HepG2 (cell line): ENCODE results near the gene SKIC2. TPM values are rescaled to one million over a fixed set of nuclear protein-coding genes. Genes with fewer than 3 reads are reported as not detected.

Source experiments
- GATA4 ChIP-seq: sonication (generic); IDR thresholded peaks from 2 replicates; pipeline ENCODE4 v1.6.1; 2016; ENCODE audit warnings: antibody characterized with exemption, low read depth, borderline replicate concordance
- HOXD1 ChIP-seq: sonication (generic); formaldehyde crosslinking; IDR thresholded peaks from 2 replicates; pipeline ENCODE4 v1.5.0; 2020; ENCODE audit warnings: missing genetic modification reagents
- IKZF4 ChIP-seq: sonication (generic); formaldehyde crosslinking; IDR thresholded peaks from 2 replicates; pipeline ENCODE4 v1.5.1; 2020; ENCODE audit warnings: borderline replicate concordance, mild to moderate bottlenecking, low read depth, missing genetic modification reagents; ENCODE audit errors: not compliant biosample characterization
- KLF13 ChIP-seq: sonication (generic); formaldehyde crosslinking; IDR thresholded peaks from 2 replicates; pipeline ENCODE4 v1.4.0; 2020; ENCODE audit warnings: mild to moderate bottlenecking, missing genetic modification reagents
- MED13 ChIP-seq: sonication (generic); formaldehyde crosslinking; IDR thresholded peaks from 2 replicates; pipeline ENCODE4 v1.5.0; 2020; ENCODE audit warnings: missing genetic modification reagents
- MEIS2 ChIP-seq: sonication (generic); formaldehyde crosslinking; IDR thresholded peaks from 2 replicates; pipeline ENCODE4 v1.9.0; 2021; ENCODE audit warnings: mild to moderate bottlenecking, missing genetic modification reagents
- MYC ChIP-seq: sonication (generic); formaldehyde crosslinking; IDR thresholded peaks from 2 replicates; pipeline ENCODE4 v1.9.0; 2021; ENCODE audit warnings: missing genetic modification reagents, borderline replicate concordance
- NFYB ChIP-seq: sonication (generic); formaldehyde crosslinking; IDR thresholded peaks from 2 replicates; pipeline ENCODE4 v1.4.0; 2020; ENCODE audit warnings: missing genetic modification reagents
- NONO ChIP-seq, 2 experiments: fragments of 450-650 bp in 1 of 2; sonication (generic) in 1 of 2; formaldehyde crosslinking in 1 of 2; IDR thresholded peaks in 1 of 2; conservative IDR thresholded peaks in 1 of 2; 2 replicates each; pipeline versions ENCODE4 v1.6.1 to v1.8.0; 2017 to 2022; ENCODE audit warnings: mild to moderate bottlenecking in 1 of 2, missing genetic modification reagents in 1 of 2, moderate library complexity in 1 of 2
- NPAS2 ChIP-seq: sonication (generic); formaldehyde crosslinking; IDR thresholded peaks from 2 replicates; pipeline ENCODE4 v1.8.0; 2022; ENCODE audit warnings: mild to moderate bottlenecking, missing genetic modification reagents, borderline replicate concordance
- NR2C2 ChIP-seq: sonication (generic); formaldehyde crosslinking; IDR thresholded peaks from 2 replicates; pipeline ENCODE4 v1.4.0; 2020; ENCODE audit warnings: missing genetic modification reagents, mild to moderate bottlenecking, moderate library complexity, borderline replicate concordance
- TCF7 ChIP-seq: sonication (generic); IDR thresholded peaks from 2 replicates; pipeline ENCODE4 v1.6.1; 2016; ENCODE audit warnings: antibody characterized with exemption, low read depth
- TSC22D2 ChIP-seq: sonication (generic); formaldehyde crosslinking; IDR thresholded peaks from 2 replicates; pipeline ENCODE4 v1.5.1; 2020; ENCODE audit warnings: missing genetic modification reagents, mild to moderate bottlenecking, borderline replicate concordance
- ZBTB38 ChIP-seq: sonication (generic); formaldehyde crosslinking; IDR thresholded peaks from 2 replicates; pipeline ENCODE4 v1.5.1; 2020; ENCODE audit warnings: mild to moderate bottlenecking, missing genetic modification reagents
- ZC3H13 ChIP-seq: sonication (generic); formaldehyde crosslinking; IDR thresholded peaks from 2 replicates; pipeline ENCODE4 v1.8.1; 2023; ENCODE audit warnings: mild to moderate bottlenecking, missing genetic modification reagents, moderate library complexity
- ZFP41 ChIP-seq: sonication (generic); formaldehyde crosslinking; IDR thresholded peaks from 2 replicates; pipeline ENCODE4 v1.4.0; 2020; ENCODE audit warnings: mild to moderate bottlenecking, missing genetic modification reagents, borderline replicate concordance
- ZFP62 ChIP-seq: sonication (generic); formaldehyde crosslinking; IDR thresholded peaks from 2 replicates; pipeline ENCODE4 v1.4.0; 2020; ENCODE audit warnings: missing genetic modification reagents
- ZNF30 ChIP-seq: sonication (generic); formaldehyde crosslinking; IDR thresholded peaks from 2 replicates; pipeline ENCODE4 v1.5.0; 2020; ENCODE audit warnings: mild to moderate bottlenecking, missing genetic modification reagents
- ZNF34 ChIP-seq: sonication (generic); formaldehyde crosslinking; IDR thresholded peaks from 2 replicates; pipeline ENCODE4 v1.4.0; 2020; ENCODE audit warnings: mild to moderate bottlenecking, missing genetic modification reagents, borderline replicate concordance
- ZNF382 ChIP-seq: sonication (generic); formaldehyde crosslinking; IDR thresholded peaks from 2 replicates; pipeline ENCODE4 v1.5.0; 2020; ENCODE audit warnings: missing genetic modification reagents, mild to moderate bottlenecking, borderline replicate concordance
- ZNF44 ChIP-seq: sonication (generic); formaldehyde crosslinking; IDR thresholded peaks from 2 replicates; pipeline ENCODE4 v1.5.1; 2020; ENCODE audit warnings: mild to moderate bottlenecking, missing genetic modification reagents
- ZNF776 ChIP-seq: sonication (generic); formaldehyde crosslinking; IDR thresholded peaks from 2 replicates; pipeline ENCODE4 v1.4.0; 2020; ENCODE audit warnings: mild to moderate bottlenecking, missing genetic modification reagents
- ZSCAN21 ChIP-seq: sonication (generic); formaldehyde crosslinking; IDR thresholded peaks from 2 replicates; pipeline ENCODE4 v1.8.0; 2022; ENCODE audit warnings: mild to moderate bottlenecking, missing genetic modification reagents, moderate library complexity, borderline replicate concordance
- polyA plus RNA-seq, 8 experiments: library from polyadenylated mRNA; depleted of rRNA in 3 of 8; stranded (reverse) in 7 of 8; unstranded in 1 of 8; fragments of >200 nt; fragmentation: Illumina TruSeq in 4 of 8; extraction: Trizol in 4 of 8; gene quantifications; 2 replicates each; pipeline versions ENCODE4 v1.2.1 to v1.2.3, GENCODE V29; 2011 to 2016; ENCODE audit warnings: low read depth in 4 of 8, missing spikeins in 1 of 8, mixed read lengths in 1 of 8; ENCODE audit not compliant: insufficient read depth in 1 of 8
- total RNA-seq, 5 experiments: library from RNA; depleted of rRNA; stranded (reverse); fragments of >200 nt; fragmentation: Illumina TruSeq; extraction: Trizol; gene quantifications; 2 replicates each; pipeline ENCODE4 v1.2.3, GENCODE V29; 2016; ENCODE audit warnings: low read depth in 1 of 5
- TF ChIP-seq, protein P1 (sequence below): sonication (generic); formaldehyde crosslinking; IDR thresholded peaks from 2 replicates; pipeline ENCODE4 v1.4.0; 2020; ENCODE audit warnings: missing genetic modification reagents
- TF ChIP-seq, protein P2 (sequence below): sonication (generic); formaldehyde crosslinking; IDR thresholded peaks from 2 replicates; pipeline ENCODE4 v1.8.0; 2022; ENCODE audit warnings: mild to moderate bottlenecking, missing genetic modification reagents, moderate library complexity
- TF ChIP-seq, protein P3 (sequence below): sonication (generic); formaldehyde crosslinking; IDR thresholded peaks from 2 replicates; pipeline ENCODE4 v1.4.0; 2020; ENCODE audit warnings: missing genetic modification reagents

SKIC2 gene
- total and polyA plus RNA-seq, 2 of the 13 experiments (the other 11 are each of a cell fraction or from before 2014, with no cell fraction given) = 67.1 to 68.4 TPM

DNA sequence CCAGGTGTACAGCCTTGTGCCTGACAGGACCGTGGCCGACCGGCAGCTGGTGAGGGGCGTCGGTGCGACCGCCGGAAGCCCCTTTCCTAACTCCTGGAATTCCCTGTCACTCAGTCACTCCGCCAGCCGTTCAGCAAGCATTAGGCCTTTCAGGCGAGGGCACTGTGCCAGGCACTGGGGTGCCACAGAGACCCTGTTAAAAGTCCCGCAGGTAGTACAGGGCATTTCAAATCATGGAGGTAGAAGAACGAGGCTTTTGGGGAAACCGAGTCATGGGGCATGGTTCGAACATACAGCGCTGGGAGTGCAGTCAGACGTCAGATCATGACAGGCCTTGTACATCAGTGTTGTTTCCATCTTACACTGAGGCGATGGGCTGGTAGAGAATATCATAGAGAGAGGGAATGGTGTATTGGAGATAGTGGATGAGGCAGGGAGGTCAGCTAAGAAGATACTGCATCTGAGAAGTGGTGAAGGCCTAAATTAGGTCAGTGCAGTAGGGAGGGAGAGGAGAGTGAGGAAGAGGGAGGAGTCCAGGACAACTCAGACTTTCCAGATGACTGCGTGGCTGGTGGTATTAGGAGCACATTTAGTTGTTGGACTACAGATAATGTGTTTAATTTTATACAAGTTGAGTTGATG lies 13.9 kb downstream of the SKIC2 start (continued):
- TF ChIP-seq ZNF382 (no peak), TSC22D2 (CRISPR knock-in tag) (no peak), MED13 (CRISPR knock-in tag) (0 out of 2 replicates have a peak, but pooled peaks have one; percentile 27), ZNF44 (CRISPR knock-in tag) (no peak), TCF7 (no peak), NFYB (CRISPR knock-in tag) (no peak), ZSCAN21 (CRISPR knock-in tag) (no peak), MYC (CRISPR knock-in tag) (no peak), GATA4 (no peak), NPAS2 (CRISPR knock-in tag) (no peak), NONO (IDR thresholded peaks at IDR 0.05) (no peak), NONO (CRISPR knock-in tag; conservative IDR thresholded peaks at IDR 0.05) (no peak), ZNF30 (no peak), IKZF4 (CRISPR knock-in tag) (no peak), ZC3H13 (CRISPR knock-in tag) (no peak), ZNF34 (CRISPR knock-in tag) (0 out of 2 replicates have a peak, but pooled peaks have one; percentile 23), KLF13 (no peak), ZFP41 (CRISPR knock-in tag) (no peak), ZNF776 (CRISPR knock-in tag) (no peak; the same call in 1 of the 2 replicates), NR2C2 (CRISPR knock-in tag) (no peak), ZFP62 (CRISPR knock-in tag) (0 out of 2 replicates have a peak, but pooled peaks have one; percentile 2), ZBTB38 (no peak), HOXD1 (CRISPR knock-in tag) (0 out of 2 replicates have a peak, but pooled peaks have one; percentile 65), MEIS2 (CRISPR knock-in tag) (peak; percentile 24; the same call in 1 of the 2 replicates)
- TF ChIP-seq, protein P1, sequence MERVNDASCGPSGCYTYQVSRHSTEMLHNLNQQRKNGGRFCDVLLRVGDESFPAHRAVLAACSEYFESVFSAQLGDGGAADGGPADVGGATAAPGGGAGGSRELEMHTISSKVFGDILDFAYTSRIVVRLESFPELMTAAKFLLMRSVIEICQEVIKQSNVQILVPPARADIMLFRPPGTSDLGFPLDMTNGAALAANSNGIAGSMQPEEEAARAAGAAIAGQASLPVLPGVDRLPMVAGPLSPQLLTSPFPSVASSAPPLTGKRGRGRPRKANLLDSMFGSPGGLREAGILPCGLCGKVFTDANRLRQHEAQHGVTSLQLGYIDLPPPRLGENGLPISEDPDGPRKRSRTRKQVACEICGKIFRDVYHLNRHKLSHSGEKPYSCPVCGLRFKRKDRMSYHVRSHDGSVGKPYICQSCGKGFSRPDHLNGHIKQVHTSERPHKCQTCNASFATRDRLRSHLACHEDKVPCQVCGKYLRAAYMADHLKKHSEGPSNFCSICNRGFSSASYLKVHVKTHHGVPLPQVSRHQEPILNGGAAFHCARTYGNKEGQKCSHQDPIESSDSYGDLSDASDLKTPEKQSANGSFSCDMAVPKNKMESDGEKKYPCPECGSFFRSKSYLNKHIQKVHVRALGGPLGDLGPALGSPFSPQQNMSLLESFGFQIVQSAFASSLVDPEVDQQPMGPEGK (CRISPR knock-in tag) = no peak
- TF ChIP-seq, protein P2, sequence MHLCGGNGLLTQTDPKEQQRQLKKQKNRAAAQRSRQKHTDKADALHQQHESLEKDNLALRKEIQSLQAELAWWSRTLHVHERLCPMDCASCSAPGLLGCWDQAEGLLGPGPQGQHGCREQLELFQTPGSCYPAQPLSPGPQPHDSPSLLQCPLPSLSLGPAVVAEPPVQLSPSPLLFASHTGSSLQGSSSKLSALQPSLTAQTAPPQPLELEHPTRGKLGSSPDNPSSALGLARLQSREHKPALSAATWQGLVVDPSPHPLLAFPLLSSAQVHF (CRISPR knock-in tag) = no peak
- TF ChIP-seq, protein P3, sequence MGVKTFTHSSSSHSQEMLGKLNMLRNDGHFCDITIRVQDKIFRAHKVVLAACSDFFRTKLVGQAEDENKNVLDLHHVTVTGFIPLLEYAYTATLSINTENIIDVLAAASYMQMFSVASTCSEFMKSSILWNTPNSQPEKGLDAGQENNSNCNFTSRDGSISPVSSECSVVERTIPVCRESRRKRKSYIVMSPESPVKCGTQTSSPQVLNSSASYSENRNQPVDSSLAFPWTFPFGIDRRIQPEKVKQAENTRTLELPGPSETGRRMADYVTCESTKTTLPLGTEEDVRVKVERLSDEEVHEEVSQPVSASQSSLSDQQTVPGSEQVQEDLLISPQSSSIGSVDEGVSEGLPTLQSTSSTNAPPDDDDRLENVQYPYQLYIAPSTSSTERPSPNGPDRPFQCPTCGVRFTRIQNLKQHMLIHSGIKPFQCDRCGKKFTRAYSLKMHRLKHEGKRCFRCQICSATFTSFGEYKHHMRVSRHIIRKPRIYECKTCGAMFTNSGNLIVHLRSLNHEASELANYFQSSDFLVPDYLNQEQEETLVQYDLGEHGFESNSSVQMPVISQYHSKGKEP = no peak; the same call in 1 of the 2 replicates
